Lung (tissue), 12 donors: Measurements from ENCODE around the gene BBX. TPM values are rescaled to one million over a fixed set of nuclear protein-coding genes. Genes with fewer than 3 reads are reported as not detected.
A peak's percentile ranks its signal among the peaks of the same experiment; 100 is the strongest.

Experiments used
- ATAC-seq: fragments of 200-7000 bp; cut with Tn5 transposase; one replicate; pipeline ENCODE4 v1.9.1; 2020; ENCODE audit warnings: moderate number of reproducible peaks; ENCODE audit not compliant: insufficient read depth, low FRiP score
- DNase-seq, 3 donors: peaks; one replicate each; pipeline ENCODE4 v3.0.0-alpha.2; 2013 to 2017
- H3K27ac ChIP-seq, 2 donors: one replicate each; pipeline ENCODE4 v1.5.1; 2013; ENCODE audit warnings: mild to moderate bottlenecking in 2 of 2, moderate library complexity in 2 of 2, control low read depth in 1 of 2, inconsistent platforms in 1 of 2, low read depth in 1 of 2, low read length in 1 of 2
- H3K27me3 ChIP-seq, 3 donors: one replicate each; pipeline ENCODE4 v1.5.1; 2013; ENCODE audit warnings: low read length in 2 of 3; ENCODE audit not compliant: control insufficient read depth in 3 of 3, insufficient read depth in 3 of 3
- H3K36me3 ChIP-seq, 4 donors: one replicate each; pipeline ENCODE4 v1.5.1; 2013; ENCODE audit warnings: low read length in 4 of 4, mild to moderate bottlenecking in 1 of 4, moderate library complexity in 1 of 4; ENCODE audit not compliant: control insufficient read depth in 4 of 4, insufficient read depth in 4 of 4
- H3K4me1 ChIP-seq, 5 donors: one replicate each; pipeline ENCODE4 v1.5.1; 2013; ENCODE audit warnings: low read length in 5 of 5, mild to moderate bottlenecking in 2 of 5, moderate library complexity in 1 of 5; ENCODE audit not compliant: control insufficient read depth in 5 of 5, insufficient read depth in 5 of 5
- H3K4me3 ChIP-seq: one replicate; pipeline ENCODE4 v1.5.1; 2013; ENCODE audit warnings: mild to moderate bottlenecking, control low read depth, moderate library complexity
- H3K9ac ChIP-seq, 2 donors: one replicate each; pipeline ENCODE4 v1.5.1; 2013; ENCODE audit warnings: low read length in 2 of 2, control low read depth in 1 of 2; ENCODE audit not compliant: insufficient read depth in 1 of 2
- H3K9me3 ChIP-seq, 4 donors: one replicate each; pipeline ENCODE4 v1.5.1; 2013; ENCODE audit warnings: low read length in 3 of 4, mild to moderate bottlenecking in 1 of 4, moderate library complexity in 1 of 4; ENCODE audit not compliant: control insufficient read depth in 4 of 4, insufficient read depth in 3 of 4
- WGBS, 2 donors: extraction: QIAGEN DNeasy Blood & Tissue Kit; methylation state at CpG; one replicate each; pipeline ENCODE4 v1.1.7; 2013; 5-methylcytosine and 5-hydroxymethylcytosine counted together
- polyA plus RNA-seq, 2 donors: library from polyadenylated mRNA; stranded (reverse); fragments of 200-250 nt; gene quantifications; one replicate each; pipeline ENCODE4 v1.2.1, GENCODE V29; 2013
- total RNA-seq, 2 donors: library from RNA; depleted of rRNA in 1 of 2; stranded (reverse); fragments of >200 nt in 1 of 2; gene quantifications; one replicate each; pipeline ENCODE4 v1.2.1, GENCODE V29; 2014 to 2021
- TF ChIP-seq, protein P1 (sequence below): IDR thresholded peaks from 2 replicates; pipeline ENCODE4 v1.5.1; 2012; ENCODE audit warnings: mild to moderate bottlenecking; ENCODE audit errors: control extremely low read depth, extremely low read depth
- donor health status: control.
- donor health status: control.
- donor health status: Bipolar disorder and iron deficiency.
- donor health status: healthy.
- donor health status: DM: yes; HTN: yes; CAD: no.

Gene BBX
- total and polyA plus RNA-seq, 4 donors, result 6.3 to 93.3 (median 25.1) TPM

DNA sequence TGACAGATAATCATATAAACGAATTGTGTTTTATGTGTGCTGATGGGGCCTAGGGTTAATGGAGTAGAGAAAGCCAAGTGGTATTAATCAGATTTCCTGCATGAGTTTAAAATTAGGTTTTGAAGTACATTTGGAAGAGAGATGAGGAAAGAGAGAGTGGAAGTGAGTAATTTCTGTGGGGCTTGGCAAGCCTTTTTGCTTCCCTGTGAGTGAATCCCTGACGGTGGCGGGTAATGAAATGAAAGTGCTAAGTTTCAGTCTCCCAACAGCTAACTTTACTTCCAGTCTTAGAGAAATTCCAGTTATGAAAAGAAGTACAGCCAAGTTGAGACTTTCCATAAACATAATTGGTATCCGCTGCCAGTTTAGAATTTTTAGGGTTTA is 139.4 kb downstream of the BBX start:
- Histone ChIP-seq H3K9ac (no peak overlapping the region), H3K27ac (peak overlapping the region in 1 of 2 donors; percentile 29), H3K4me3 (no peak overlapping the region), H3K36me3 (no peaks in the 10 kb centered on the region), H3K9me3 (no peaks in the 10 kb centered on the region), H3K27me3 (no peaks in the 10 kb centered on the region), H3K4me1 (peaks cover 0 to 26% (median 8%) of the 10 kb centered on the region in 5 donors)
- peak; percentile 47 to 88 (median 81) for DNase-seq
- WGBS, 2 donors, result 28 to 61% methylated on average over 4 of the region's 4 CpGs
- peak; percentile 64 for ATAC-seq
- TF ChIP-seq, protein P1, sequence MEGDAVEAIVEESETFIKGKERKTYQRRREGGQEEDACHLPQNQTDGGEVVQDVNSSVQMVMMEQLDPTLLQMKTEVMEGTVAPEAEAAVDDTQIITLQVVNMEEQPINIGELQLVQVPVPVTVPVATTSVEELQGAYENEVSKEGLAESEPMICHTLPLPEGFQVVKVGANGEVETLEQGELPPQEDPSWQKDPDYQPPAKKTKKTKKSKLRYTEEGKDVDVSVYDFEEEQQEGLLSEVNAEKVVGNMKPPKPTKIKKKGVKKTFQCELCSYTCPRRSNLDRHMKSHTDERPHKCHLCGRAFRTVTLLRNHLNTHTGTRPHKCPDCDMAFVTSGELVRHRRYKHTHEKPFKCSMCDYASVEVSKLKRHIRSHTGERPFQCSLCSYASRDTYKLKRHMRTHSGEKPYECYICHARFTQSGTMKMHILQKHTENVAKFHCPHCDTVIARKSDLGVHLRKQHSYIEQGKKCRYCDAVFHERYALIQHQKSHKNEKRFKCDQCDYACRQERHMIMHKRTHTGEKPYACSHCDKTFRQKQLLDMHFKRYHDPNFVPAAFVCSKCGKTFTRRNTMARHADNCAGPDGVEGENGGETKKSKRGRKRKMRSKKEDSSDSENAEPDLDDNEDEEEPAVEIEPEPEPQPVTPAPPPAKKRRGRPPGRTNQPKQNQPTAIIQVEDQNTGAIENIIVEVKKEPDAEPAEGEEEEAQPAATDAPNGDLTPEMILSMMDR, result no peak

DNA sequence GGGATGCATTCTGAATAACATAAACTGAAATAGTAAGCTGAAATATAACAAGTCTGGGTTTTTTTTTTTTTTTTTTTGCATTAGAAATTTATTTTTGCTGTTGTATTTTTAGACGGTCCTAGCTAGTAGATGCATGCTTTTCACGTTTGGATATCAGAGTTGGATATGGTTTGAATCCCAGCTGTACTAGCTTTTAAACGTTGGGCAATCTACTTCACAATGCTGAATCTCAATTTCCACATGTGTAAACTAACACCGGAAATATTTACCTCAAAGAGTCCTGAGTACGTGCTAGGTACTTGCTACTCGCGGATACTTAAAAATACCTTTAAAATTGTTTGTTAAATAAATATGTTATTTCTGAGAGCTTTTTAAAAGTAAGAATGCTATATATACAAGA is 139.8 kb downstream of the BBX start:
- Histone ChIP-seq H3K9ac (no peak overlapping the region), H3K9me3 (no peaks in the 10 kb centered on the region), H3K27ac (no peak overlapping the region), H3K27me3 (no peaks in the 10 kb centered on the region), H3K36me3 (no peaks in the 10 kb centered on the region), H3K4me1 (peaks cover 0 to 26% (median 8%) of the 10 kb centered on the region in 5 donors), H3K4me3 (no peak overlapping the region)
- DNase-seq, result peak in 1 of 3 donors; percentile 72
- ATAC-seq, result no peak
- 32 to 57% methylated on average over 7 of the region's 7 CpGs for WGBS, 2 donors
- TF ChIP-seq, protein P1, result no peak

DNA sequence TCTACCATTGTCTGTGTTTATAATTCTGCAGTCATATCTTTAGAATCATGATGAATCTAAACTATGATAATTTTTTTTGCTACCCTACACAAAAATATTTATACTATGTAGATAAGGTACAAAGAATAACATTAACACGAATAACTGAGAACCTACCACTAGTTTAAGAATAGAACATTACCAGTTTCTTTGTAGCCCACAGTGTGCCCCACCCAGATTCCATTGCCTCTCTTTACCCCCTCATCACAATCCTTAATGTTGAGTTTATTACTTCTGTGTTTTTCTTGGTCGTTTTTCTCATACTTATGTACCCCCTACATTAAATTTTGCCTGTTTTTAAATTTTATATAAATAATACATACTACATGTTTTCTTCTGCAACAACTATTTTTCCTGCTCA is 140.5 kb downstream of the BBX start:
- Histone ChIP-seq H3K27me3 (no peaks in the 10 kb centered on the region), H3K27ac (no peak overlapping the region), H3K36me3 (no peaks in the 10 kb centered on the region), H3K4me3 (no peak overlapping the region), H3K9ac (no peak overlapping the region), H3K9me3 (no peaks in the 10 kb centered on the region), H3K4me1 (peaks cover 0 to 26% (median 9%) of the 10 kb centered on the region in 5 donors)
- DNase-seq (no peak), ATAC-seq (no peak)
- WGBS, 2 donors, result 41 to 74% methylated on average over 2 of the region's 2 CpGs
- TF ChIP-seq, protein P1, result no peak

DNA sequence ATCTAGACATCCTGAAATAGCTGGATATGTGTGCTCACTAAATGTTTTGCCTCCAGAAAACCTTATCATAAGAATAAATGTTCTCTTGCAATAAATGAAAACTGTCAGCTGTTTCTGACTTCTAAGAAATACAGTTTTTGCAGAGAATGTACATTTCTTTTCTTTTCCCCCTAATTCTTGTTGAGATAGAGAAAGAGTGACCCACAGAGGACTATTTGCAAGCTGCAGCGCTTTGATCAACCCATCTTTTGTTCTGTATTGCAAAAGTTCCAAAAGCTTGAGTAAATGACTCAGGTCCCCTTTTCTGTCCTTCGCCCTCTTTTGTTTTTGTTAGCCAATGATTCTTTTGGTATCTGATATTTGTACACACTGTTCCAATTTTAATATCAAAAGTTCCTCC is 141.9 kb downstream of the BBX start:
- Histone ChIP-seq H3K9me3 (no peaks in the 10 kb centered on the region), H3K9ac (no peak overlapping the region), H3K4me3 (no peak overlapping the region), H3K36me3 (no peaks in the 10 kb centered on the region), H3K27ac (no peak overlapping the region), H3K27me3 (no peaks in the 10 kb centered on the region), H3K4me1 (peaks cover 0 to 26% (median 9%) of the 10 kb centered on the region in 5 donors)
- TF ChIP-seq, protein P1, result no peak
- ATAC-seq, result no peak
- DNase-seq, result peak in 1 of 3 donors; percentile 29
- 93 to 95% methylated on average over 2 of the region's 2 CpGs for WGBS, 2 donors
